H1 (cell line): ENCODE measurements around the gene CELF2. TPM values are rescaled to one million over a fixed set of nuclear protein-coding genes. Genes with fewer than 3 reads are reported as not detected.

Experiments
- TCF12 ChIP-seq: IDR thresholded peaks from 2 replicates; pipeline ENCODE4 v1.6.1; 2011; ENCODE audit warnings: low read depth, mild to moderate bottlenecking, low read length
- TEAD4 ChIP-seq: IDR thresholded peaks from 2 replicates; pipeline ENCODE4 v1.6.1; 2012; ENCODE audit warnings: low read depth, low read length, inconsistent platforms, mixed read lengths
- polyA plus RNA-seq, 7 experiments: library from polyadenylated mRNA; depleted of rRNA in 3 of 7; stranded (reverse) in 5 of 7; unstranded in 2 of 7; fragments of >200 nt in 5 of 7; fragments of 200-250 nt in 2 of 7; gene quantifications; 1 replicate in 5 of 7; 2 replicates in 1 of 7; 4 replicates in 1 of 7; pipeline versions ENCODE4 v1.2.1 to v1.2.3, GENCODE V29; 2011 to 2013; ENCODE audit warnings: missing spikeins in 2 of 7, mixed read lengths in 2 of 7
- total RNA-seq: library from RNA; stranded (reverse); fragmentation: NEBNext Ultra II Directional; extraction: Animal tissue kit (Norgen Biotek cat#: 25700); gene quantifications from 2 replicates; pipeline ENCODE4 v1.2.1, GENCODE V29; 2021
- TF ChIP-seq, protein P1 (sequence below): fragments of 300-600 bp; sonication (generic); IDR thresholded peaks from 2 replicates; pipeline ENCODE4 v1.7.1; 2012; ENCODE audit warnings: low read length, moderate library complexity, mild to moderate bottlenecking, inconsistent platforms; ENCODE audit not compliant: insufficient replicate concordance
- TF ChIP-seq, protein P2 (sequence below): IDR thresholded peaks from 2 replicates; pipeline ENCODE4 v1.6.1; 2011; ENCODE audit warnings: low read length, improper control_type of control experiment

The CELF2 gene
- total and polyA plus RNA-seq, 2 of the 8 experiments (the other 6 are each of a cell fraction or from before 2014, with no cell fraction given) = 18.3 to 22.7 TPM

GRCh38 chr10:11192304-11193000 is 174.8 kb downstream of the CELF2 start (continued):
- TF ChIP-seq, protein P1, sequence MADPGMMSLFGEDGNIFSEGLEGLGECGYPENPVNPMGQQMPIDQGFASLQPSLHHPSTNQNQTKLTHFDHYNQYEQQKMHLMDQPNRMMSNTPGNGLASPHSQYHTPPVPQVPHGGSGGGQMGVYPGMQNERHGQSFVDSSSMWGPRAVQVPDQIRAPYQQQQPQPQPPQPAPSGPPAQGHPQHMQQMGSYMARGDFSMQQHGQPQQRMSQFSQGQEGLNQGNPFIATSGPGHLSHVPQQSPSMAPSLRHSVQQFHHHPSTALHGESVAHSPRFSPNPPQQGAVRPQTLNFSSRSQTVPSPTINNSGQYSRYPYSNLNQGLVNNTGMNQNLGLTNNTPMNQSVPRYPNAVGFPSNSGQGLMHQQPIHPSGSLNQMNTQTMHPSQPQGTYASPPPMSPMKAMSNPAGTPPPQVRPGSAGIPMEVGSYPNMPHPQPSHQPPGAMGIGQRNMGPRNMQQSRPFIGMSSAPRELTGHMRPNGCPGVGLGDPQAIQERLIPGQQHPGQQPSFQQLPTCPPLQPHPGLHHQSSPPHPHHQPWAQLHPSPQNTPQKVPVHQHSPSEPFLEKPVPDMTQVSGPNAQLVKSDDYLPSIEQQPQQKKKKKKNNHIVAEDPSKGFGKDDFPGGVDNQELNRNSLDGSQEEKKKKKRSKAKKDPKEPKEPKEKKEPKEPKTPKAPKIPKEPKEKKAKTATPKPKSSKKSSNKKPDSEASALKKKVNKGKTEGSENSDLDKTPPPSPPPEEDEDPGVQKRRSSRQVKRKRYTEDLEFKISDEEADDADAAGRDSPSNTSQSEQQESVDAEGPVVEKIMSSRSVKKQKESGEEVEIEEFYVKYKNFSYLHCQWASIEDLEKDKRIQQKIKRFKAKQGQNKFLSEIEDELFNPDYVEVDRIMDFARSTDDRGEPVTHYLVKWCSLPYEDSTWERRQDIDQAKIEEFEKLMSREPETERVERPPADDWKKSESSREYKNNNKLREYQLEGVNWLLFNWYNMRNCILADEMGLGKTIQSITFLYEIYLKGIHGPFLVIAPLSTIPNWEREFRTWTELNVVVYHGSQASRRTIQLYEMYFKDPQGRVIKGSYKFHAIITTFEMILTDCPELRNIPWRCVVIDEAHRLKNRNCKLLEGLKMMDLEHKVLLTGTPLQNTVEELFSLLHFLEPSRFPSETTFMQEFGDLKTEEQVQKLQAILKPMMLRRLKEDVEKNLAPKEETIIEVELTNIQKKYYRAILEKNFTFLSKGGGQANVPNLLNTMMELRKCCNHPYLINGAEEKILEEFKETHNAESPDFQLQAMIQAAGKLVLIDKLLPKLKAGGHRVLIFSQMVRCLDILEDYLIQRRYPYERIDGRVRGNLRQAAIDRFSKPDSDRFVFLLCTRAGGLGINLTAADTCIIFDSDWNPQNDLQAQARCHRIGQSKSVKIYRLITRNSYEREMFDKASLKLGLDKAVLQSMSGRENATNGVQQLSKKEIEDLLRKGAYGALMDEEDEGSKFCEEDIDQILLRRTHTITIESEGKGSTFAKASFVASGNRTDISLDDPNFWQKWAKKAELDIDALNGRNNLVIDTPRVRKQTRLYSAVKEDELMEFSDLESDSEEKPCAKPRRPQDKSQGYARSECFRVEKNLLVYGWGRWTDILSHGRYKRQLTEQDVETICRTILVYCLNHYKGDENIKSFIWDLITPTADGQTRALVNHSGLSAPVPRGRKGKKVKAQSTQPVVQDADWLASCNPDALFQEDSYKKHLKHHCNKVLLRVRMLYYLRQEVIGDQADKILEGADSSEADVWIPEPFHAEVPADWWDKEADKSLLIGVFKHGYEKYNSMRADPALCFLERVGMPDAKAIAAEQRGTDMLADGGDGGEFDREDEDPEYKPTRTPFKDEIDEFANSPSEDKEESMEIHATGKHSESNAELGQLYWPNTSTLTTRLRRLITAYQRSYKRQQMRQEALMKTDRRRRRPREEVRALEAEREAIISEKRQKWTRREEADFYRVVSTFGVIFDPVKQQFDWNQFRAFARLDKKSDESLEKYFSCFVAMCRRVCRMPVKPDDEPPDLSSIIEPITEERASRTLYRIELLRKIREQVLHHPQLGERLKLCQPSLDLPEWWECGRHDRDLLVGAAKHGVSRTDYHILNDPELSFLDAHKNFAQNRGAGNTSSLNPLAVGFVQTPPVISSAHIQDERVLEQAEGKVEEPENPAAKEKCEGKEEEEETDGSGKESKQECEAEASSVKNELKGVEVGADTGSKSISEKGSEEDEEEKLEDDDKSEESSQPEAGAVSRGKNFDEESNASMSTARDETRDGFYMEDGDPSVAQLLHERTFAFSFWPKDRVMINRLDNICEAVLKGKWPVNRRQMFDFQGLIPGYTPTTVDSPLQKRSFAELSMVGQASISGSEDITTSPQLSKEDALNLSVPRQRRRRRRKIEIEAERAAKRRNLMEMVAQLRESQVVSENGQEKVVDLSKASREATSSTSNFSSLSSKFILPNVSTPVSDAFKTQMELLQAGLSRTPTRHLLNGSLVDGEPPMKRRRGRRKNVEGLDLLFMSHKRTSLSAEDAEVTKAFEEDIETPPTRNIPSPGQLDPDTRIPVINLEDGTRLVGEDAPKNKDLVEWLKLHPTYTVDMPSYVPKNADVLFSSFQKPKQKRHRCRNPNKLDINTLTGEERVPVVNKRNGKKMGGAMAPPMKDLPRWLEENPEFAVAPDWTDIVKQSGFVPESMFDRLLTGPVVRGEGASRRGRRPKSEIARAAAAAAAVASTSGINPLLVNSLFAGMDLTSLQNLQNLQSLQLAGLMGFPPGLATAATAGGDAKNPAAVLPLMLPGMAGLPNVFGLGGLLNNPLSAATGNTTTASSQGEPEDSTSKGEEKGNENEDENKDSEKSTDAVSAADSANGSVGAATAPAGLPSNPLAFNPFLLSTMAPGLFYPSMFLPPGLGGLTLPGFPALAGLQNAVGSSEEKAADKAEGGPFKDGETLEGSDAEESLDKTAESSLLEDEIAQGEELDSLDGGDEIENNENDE = no peak
- TF ChIP-seq TEAD4 (peak; percentile 90), TCF12 (peak; percentile 93)
- TF ChIP-seq, protein P2, sequence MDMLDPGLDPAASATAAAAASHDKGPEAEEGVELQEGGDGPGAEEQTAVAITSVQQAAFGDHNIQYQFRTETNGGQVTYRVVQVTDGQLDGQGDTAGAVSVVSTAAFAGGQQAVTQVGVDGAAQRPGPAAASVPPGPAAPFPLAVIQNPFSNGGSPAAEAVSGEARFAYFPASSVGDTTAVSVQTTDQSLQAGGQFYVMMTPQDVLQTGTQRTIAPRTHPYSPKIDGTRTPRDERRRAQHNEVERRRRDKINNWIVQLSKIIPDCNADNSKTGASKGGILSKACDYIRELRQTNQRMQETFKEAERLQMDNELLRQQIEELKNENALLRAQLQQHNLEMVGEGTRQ = no peak
